Stimulated activated CD8-positive, alpha-beta memory T cell treated with anti-CD3 and anti-CD28 coated beads, Interleukin-7, amount 100 ng/mL, for 48 hours (primary cell): Measurements from ENCODE around the gene SYNE1.
"Not testable (repeated sequence)": the region's sequence is repeated elsewhere in the genome, so short reads cannot be mapped to it uniquely, and the experiment has no call there.

Source experiments
- DNase-seq, 2 donors: peaks; one replicate each; pipeline ENCODE4 v3.0.0-alpha.2; 2020; ENCODE audit warnings: low read depth in 1 of 2; ENCODE audit errors: extremely low read depth in 1 of 2

The SYNE1 gene

GRCh38 chr6:152637296-152638047 is at the start of gene SYNE1:
TSS of gene SYNE1 (minus strand) at chr6:152637362. CDS start at chr6:152628331, 9,031 bp downstream.
- DNase-seq, result no peak

GRCh38 chr6:152685819-152686218 is 48.7 kb upstream of the SYNE1 start:
- no peak for DNase-seq

GRCh38 chr6:152682935-152683334 is 45.8 kb upstream of the SYNE1 start:
- DNase-seq, result not testable (repeated sequence)

GRCh38 chr6:152682141-152682540 is 45.0 kb upstream of the SYNE1 start:
- no peak for DNase-seq

GRCh38 chr6:152680879-152681517 is 43.8 kb upstream of the SYNE1 start:
- DNase-seq, result no peak

- DNase-seq, result no peak
Measured at GRCh38 chr6:152680151-152680550, 43.0 kb upstream of the SYNE1 start.

- no peak for DNase-seq
Measured at GRCh38 chr6:152673236-152673635, 36.1 kb upstream of the SYNE1 start.

- DNase-seq, result no peak
Measured at GRCh38 chr6:152671171-152671570, 34.0 kb upstream of the SYNE1 start.

- no peak for DNase-seq
Measured at GRCh38 chr6:152669895-152670294, 32.7 kb upstream of the SYNE1 start.

GRCh38 chr6:152661776-152662175 is 24.6 kb upstream of the SYNE1 start:
- no peak for DNase-seq

- DNase-seq, result no peak
Measured at GRCh38 chr6:152651986-152652385, 14.8 kb upstream of the SYNE1 start.

- no peak for DNase-seq
Measured at GRCh38 chr6:152648105-152648504, 10.9 kb upstream of the SYNE1 start.

GRCh38 chr6:152646732-152647131 is 9.6 kb upstream of the SYNE1 start:
- not testable (repeated sequence) for DNase-seq

GRCh38 chr6:152642578-152643375 is 5.6 kb upstream of the SYNE1 start:
- no peak for DNase-seq

GRCh38 chr6:152636609-152637295 is 410 bp downstream of the SYNE1 start:
- DNase-seq, result no peak

- DNase-seq, result no peak
Measured at GRCh38 chr6:152636021-152636608, 1.0 kb downstream of the SYNE1 start.

- no peak for DNase-seq
Measured at GRCh38 chr6:152634773-152635172, 2.4 kb downstream of the SYNE1 start.

- no peak for DNase-seq
Measured at GRCh38 chr6:152632121-152632782, 4.9 kb downstream of the SYNE1 start.

- DNase-seq, result no peak
Measured at GRCh38 chr6:152631376-152631775, 5.8 kb downstream of the SYNE1 start.

GRCh38 chr6:152630832-152631231 is 6.3 kb downstream of the SYNE1 start:
- no peak for DNase-seq
